AML-193 (cell line): ENCODE measurements around the gene NASP.

Experiments used
- DNase-seq, 2 experiments: peaks; one replicate each; lab custom pipeline; 2025; lab: John Stamatoyannopoulos, UW

Gene NASP

DNA sequence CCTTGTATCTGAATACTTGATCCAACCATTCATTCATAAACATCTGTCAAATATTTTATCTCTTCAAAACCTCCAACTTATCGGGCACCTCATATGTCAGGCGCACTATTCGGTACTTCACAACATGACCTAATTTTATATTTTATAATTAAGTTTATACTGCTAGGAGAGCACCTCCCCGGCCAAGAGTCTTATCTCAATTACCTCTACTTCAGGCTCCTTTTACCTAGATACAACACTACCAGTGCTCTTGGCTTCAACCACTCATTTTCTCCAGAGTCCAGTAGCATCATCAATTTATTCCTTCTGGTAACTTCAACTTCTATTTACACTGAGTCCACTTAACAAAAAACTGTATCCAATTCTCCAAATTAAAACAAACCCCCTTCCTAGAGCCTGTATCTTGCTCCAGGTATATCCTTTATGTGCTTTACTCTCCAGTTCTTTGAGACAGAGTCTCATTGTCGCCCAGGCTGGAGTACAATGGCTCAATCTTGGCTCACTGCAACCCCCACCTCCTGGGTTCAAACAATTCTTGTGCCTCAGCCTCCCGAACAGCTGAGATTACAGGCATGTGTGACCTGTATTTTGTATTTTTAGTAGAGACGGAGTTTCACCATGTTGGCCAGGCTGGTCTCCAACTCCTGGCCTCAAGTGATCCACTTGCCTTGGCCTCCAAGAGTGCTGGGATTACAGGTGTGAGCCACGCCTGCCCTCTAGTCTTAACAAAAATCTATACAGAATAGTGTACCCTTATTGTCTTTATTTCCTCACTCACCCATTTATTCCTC, 83.7 kb downstream of the NASP start:
- DNase-seq: no peak
